Smooth muscle cell (in vitro differentiated cells): ENCODE measurements around the gene BNC1. TPM values are rescaled to one million over a fixed set of nuclear protein-coding genes. Genes with fewer than 3 reads are reported as not detected.

Source experiments
- DNase-seq: peaks from one replicate; lab custom pipeline; 2025; ENCODE audit not compliant: unreplicated experiment; lab: John Stamatoyannopoulos, UW
- H2AFZ ChIP-seq: fragments of 200-600 bp; sonication (generic); 2 replicates; pipeline ENCODE4 v1.6.0; 2016; ENCODE audit warnings: antibody characterized with exemption, low read depth, mild to moderate bottlenecking
- H3F3A ChIP-seq: fragments of 200-600 bp; sonication (generic); 2 replicates; pipeline ENCODE4 v1.6.0; 2017; ENCODE audit warnings: antibody characterized with exemption, low read depth
- H3K27ac ChIP-seq: fragments of 200-600 bp; sonication (generic); 2 replicates; pipeline ENCODE4 v1.5.1; 2016; ENCODE audit warnings: low read depth, mild to moderate bottlenecking
- H3K27me3 ChIP-seq: fragments of 200-600 bp; sonication (generic); 2 replicates; pipeline ENCODE4 v1.6.1; 2016; ENCODE audit warnings: low read depth, mild to moderate bottlenecking
- H3K36me3 ChIP-seq: fragments of 200-600 bp; sonication (generic); 2 replicates; pipeline ENCODE4 v1.5.1; 2016; ENCODE audit warnings: low read depth
- H3K4me1 ChIP-seq: fragments of 200-600 bp; sonication (generic); 2 replicates; pipeline ENCODE4 v1.5.1; 2016; ENCODE audit warnings: low read depth
- H3K4me2 ChIP-seq: fragments of 200-600 bp; sonication (generic); 2 replicates; pipeline ENCODE4 v1.6.0; 2016; ENCODE audit warnings: mild to moderate bottlenecking
- H3K4me3 ChIP-seq: fragments of 200-600 bp; sonication (generic); 2 replicates; pipeline ENCODE4 v1.5.1; 2016; ENCODE audit warnings: mild to moderate bottlenecking
- H3K79me2 ChIP-seq: fragments of 200-600 bp; sonication (generic); 2 replicates; pipeline ENCODE4 v1.6.0; 2016; ENCODE audit warnings: low read depth, mild to moderate bottlenecking
- H3K9ac ChIP-seq: fragments of 200-600 bp; sonication (generic); 2 replicates; pipeline ENCODE4 v1.6.0; 2016; ENCODE audit warnings: low read depth
- H3K9me3 ChIP-seq: fragments of 200-600 bp; sonication (generic); replicated peaks from 2 replicates; pipeline ENCODE4 v1.5.1; 2016; ENCODE audit warnings: low read depth
- H4K20me1 ChIP-seq: fragments of 200-600 bp; sonication (generic); 2 replicates; pipeline ENCODE4 v1.6.0; 2016; ENCODE audit warnings: low read depth
- WGBS: methylation state at CpG from one replicate; pipeline ENCODE4 v1.1.7; 2016; ENCODE audit warnings: low lambda C conversion rate; 5-methylcytosine and 5-hydroxymethylcytosine counted together
- polyA plus RNA-seq: library from polyadenylated mRNA; unstranded; fragments of >200 nt; fragmentation: Nextera tagmentation; extraction: Ambion mirVana; gene quantifications from 2 replicates; pipeline ENCODE4 v1.2.1, GENCODE V29; 2016
- total RNA-seq: library from RNA; depleted of rRNA; stranded (reverse); fragments of >200 nt; gene quantifications from 2 replicates; pipeline ENCODE4 v1.2.3, GENCODE V29; 2014
- TF ChIP-seq, protein P1 (sequence below): fragments of 200-600 bp; sonication (generic); IDR thresholded peaks from 2 replicates; pipeline ENCODE4 v1.5.1; 2017; ENCODE audit warnings: borderline replicate concordance, mild to moderate bottlenecking, antibody characterized with exemption; ENCODE audit not compliant: insufficient read depth, poor library complexity, severe bottlenecking

Gene BNC1
- total and polyA plus RNA-seq, 2 experiments from 2014 or later: 0.42 to 4.3 TPM

- TF ChIP-seq, protein P1, sequence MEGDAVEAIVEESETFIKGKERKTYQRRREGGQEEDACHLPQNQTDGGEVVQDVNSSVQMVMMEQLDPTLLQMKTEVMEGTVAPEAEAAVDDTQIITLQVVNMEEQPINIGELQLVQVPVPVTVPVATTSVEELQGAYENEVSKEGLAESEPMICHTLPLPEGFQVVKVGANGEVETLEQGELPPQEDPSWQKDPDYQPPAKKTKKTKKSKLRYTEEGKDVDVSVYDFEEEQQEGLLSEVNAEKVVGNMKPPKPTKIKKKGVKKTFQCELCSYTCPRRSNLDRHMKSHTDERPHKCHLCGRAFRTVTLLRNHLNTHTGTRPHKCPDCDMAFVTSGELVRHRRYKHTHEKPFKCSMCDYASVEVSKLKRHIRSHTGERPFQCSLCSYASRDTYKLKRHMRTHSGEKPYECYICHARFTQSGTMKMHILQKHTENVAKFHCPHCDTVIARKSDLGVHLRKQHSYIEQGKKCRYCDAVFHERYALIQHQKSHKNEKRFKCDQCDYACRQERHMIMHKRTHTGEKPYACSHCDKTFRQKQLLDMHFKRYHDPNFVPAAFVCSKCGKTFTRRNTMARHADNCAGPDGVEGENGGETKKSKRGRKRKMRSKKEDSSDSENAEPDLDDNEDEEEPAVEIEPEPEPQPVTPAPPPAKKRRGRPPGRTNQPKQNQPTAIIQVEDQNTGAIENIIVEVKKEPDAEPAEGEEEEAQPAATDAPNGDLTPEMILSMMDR: no peak
- H2AFZ ChIP-seq: no peak overlapping the region
- no peaks in the 10 kb centered on the region for H3K79me2 ChIP-seq
- H3K9me3 ChIP-seq: no peaks in the 10 kb centered on the region
- H4K20me1 ChIP-seq: no peaks in the 10 kb centered on the region
- peaks cover 15% of the 10 kb centered on the region for H3K4me1 ChIP-seq
- H3K27ac ChIP-seq: no peak overlapping the region
- no peaks in the 10 kb centered on the region for H3K27me3 ChIP-seq
- H3K9ac ChIP-seq: no peak overlapping the region
- no peaks in the 10 kb centered on the region for H3K36me3 ChIP-seq
- 89% methylated on average over 3 of the region's 3 CpGs for WGBS
- DNase-seq: no peak
- no peak overlapping the region for H3K4me3 ChIP-seq
- H3K4me2 ChIP-seq: no peak overlapping the region
- H3F3A ChIP-seq: peaks cover 7% of the 10 kb centered on the region
Measured at GRCh38 chr15:83303535-83303934, 19.1 kb upstream of the BNC1 start.

- no peaks in the 10 kb centered on the region for H3K9me3 ChIP-seq
- no peaks in the 10 kb centered on the region for H4K20me1 ChIP-seq
- H3K27ac ChIP-seq: no peak overlapping the region
- no peaks in the 10 kb centered on the region for H3K27me3 ChIP-seq
- H3K79me2 ChIP-seq: no peaks in the 10 kb centered on the region
- H3K4me3 ChIP-seq: no peak overlapping the region
- H2AFZ ChIP-seq: no peak overlapping the region
- no peaks in the 10 kb centered on the region for H3K36me3 ChIP-seq
- H3K9ac ChIP-seq: no peak overlapping the region
- TF ChIP-seq, protein P1: no peak
- H3K4me2 ChIP-seq: no peak overlapping the region
- no peak for DNase-seq
- WGBS: 100% methylated on average over 1 of the region's 1 CpG
- H3K4me1 ChIP-seq: peaks cover 7% of the 10 kb centered on the region
- H3F3A ChIP-seq: no peaks in the 10 kb centered on the region
Measured at GRCh38 chr15:83300826-83301225, 16.4 kb upstream of the BNC1 start.

DNA sequence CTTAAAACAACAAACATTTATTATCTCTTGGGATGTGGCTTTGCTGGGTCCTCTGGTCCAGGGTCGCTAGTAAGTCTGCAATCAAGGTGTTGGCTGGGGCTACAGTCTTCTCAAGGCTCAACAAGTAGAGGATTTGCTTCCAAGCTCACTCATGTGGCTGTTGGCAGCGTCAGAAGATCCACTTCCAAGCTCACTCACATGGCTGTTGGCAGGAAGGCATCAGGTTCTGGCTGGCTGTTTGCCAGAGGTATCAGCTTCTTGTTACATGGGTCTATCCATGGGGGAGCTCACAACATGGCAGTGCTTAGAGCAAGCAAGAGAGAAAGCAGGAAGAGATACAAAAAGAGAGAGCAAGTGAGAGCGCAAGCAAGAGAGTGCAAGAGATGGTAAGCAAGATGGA lies 15.0 kb upstream of the BNC1 start:
- no peaks in the 10 kb centered on the region for H3K27me3 ChIP-seq
- no peak for DNase-seq
- TF ChIP-seq, protein P1: no peak
- no peaks in the 10 kb centered on the region for H3K79me2 ChIP-seq
- H3K36me3 ChIP-seq: no peaks in the 10 kb centered on the region
- H3K4me3 ChIP-seq: no peak overlapping the region
- no peak overlapping the region for H2AFZ ChIP-seq
- 88% methylated on average over 3 of the region's 3 CpGs for WGBS
- H4K20me1 ChIP-seq: no peaks in the 10 kb centered on the region
- no peaks in the 10 kb centered on the region for H3K4me1 ChIP-seq
- H3F3A ChIP-seq: no peaks in the 10 kb centered on the region
- H3K27ac ChIP-seq: no peak overlapping the region
- H3K9ac ChIP-seq: no peak overlapping the region
- H3K4me2 ChIP-seq: no peak overlapping the region
- no peaks in the 10 kb centered on the region for H3K9me3 ChIP-seq

DNA sequence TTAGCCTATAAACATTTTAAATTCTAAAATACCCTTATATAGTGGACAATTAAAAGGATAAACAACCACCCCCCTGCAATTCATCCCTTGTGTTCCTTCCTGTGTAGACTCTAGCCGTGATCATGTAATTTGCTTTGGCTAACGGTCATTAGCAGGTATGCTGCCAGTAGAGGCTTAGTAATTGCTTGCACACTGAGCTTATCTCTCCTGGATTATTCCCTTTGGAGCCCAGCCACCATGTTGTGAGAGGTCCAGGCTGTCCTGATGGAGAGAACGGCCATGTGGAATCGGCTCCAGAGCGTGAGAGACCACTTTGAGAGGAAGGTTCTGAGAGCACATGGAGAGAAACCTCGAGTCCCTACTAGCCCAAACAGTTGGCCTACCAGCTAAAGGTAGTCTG lies 11.0 kb upstream of the BNC1 start:
- Histone ChIP-seq H3F3A (no peaks in the 10 kb centered on the region), H3K36me3 (no peaks in the 10 kb centered on the region), H3K4me2 (no peak overlapping the region), H3K9ac (no peak overlapping the region), H2AFZ (no peak overlapping the region), H4K20me1 (no peaks in the 10 kb centered on the region), H3K4me3 (no peak overlapping the region), H3K27me3 (no peaks in the 10 kb centered on the region), H3K4me1 (no peaks in the 10 kb centered on the region), H3K79me2 (no peaks in the 10 kb centered on the region), H3K27ac (no peak overlapping the region), H3K9me3 (no peaks in the 10 kb centered on the region)
- no peak for DNase-seq
- 94% methylated on average over 6 of the region's 6 CpGs for WGBS
- TF ChIP-seq, protein P1: no peak
